K562 (cell line): ENCODE data around the gene NBPF12.
"Not testable (repeated sequence)": the region's sequence is repeated elsewhere in the genome, so short reads cannot be mapped to it uniquely, and the experiment has no call there.

Experiments
- CREB3L1 ChIP-seq: fragments of 450-650 bp; IDR thresholded peaks from 2 replicates; pipeline ENCODE4 v1.6.1; 2014; ENCODE audit warnings: low read depth, mild to moderate bottlenecking, moderate library complexity, borderline replicate concordance
- ELF1 ChIP-seq: fragments of 200-800 bp; sonication (Bioruptor generic); IDR thresholded peaks from 2 replicates; pipeline ENCODE4 v1.6.1; 2016; ENCODE audit warnings: missing genetic modification characterization, missing compliant biosample characterization
- SMC3 ChIP-seq: conservative IDR thresholded peaks from 2 replicates; pipeline ENCODE4 v1.6.1; 2011; ENCODE audit warnings: low read depth, low read length, improper control_type of control experiment; ENCODE audit not compliant: insufficient read depth
- TF ChIP-seq, protein P1 (sequence below), 3 experiments: IDR thresholded peaks in 2 of 3; conservative IDR thresholded peaks in 1 of 3; 2 replicates each; pipeline ENCODE4 v1.5.1; 2011 to 2012; ENCODE audit warnings: low read length in 3 of 3, mild to moderate bottlenecking in 3 of 3, control low read depth in 2 of 3, improper control_type of control experiment in 1 of 3, inconsistent platforms in 1 of 3, low read depth in 1 of 3, mixed read lengths in 1 of 3, moderate library complexity in 1 of 3; ENCODE audit not compliant: insufficient read depth in 2 of 3

- not testable (repeated sequence) for TF ChIP-seq ELF1 (tag); CREB3L1; SMC3
- TF ChIP-seq, protein P1, sequence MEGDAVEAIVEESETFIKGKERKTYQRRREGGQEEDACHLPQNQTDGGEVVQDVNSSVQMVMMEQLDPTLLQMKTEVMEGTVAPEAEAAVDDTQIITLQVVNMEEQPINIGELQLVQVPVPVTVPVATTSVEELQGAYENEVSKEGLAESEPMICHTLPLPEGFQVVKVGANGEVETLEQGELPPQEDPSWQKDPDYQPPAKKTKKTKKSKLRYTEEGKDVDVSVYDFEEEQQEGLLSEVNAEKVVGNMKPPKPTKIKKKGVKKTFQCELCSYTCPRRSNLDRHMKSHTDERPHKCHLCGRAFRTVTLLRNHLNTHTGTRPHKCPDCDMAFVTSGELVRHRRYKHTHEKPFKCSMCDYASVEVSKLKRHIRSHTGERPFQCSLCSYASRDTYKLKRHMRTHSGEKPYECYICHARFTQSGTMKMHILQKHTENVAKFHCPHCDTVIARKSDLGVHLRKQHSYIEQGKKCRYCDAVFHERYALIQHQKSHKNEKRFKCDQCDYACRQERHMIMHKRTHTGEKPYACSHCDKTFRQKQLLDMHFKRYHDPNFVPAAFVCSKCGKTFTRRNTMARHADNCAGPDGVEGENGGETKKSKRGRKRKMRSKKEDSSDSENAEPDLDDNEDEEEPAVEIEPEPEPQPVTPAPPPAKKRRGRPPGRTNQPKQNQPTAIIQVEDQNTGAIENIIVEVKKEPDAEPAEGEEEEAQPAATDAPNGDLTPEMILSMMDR (IDR thresholded peaks at IDR 0.05 in 2 of 3, conservative IDR thresholded peaks at IDR 0.05 in 1 of 3; ENCODE audit: insufficient read depth in 2 of 3, low read depth in 1 of 3, low read length in 3 of 3) = not testable (repeated sequence)
Observed at GRCh38 chr1:146891355-146891754, 46.8 kb upstream of the NBPF12 start.
